Activated T-helper 17 cell treated with anti-CD3 and anti-CD28 coated beads, Interleukin-2, amount 50 U/mL, for 72 hours (primary cell): ENCODE results near the gene CLC. TPM values are rescaled to one million over a fixed set of nuclear protein-coding genes. Genes with fewer than 3 reads are reported as not detected.
"Not testable (repeated sequence)": the region's sequence is repeated elsewhere in the genome, so short reads cannot be mapped to it uniquely, and the experiment has no call there.

ENCODE experiments used
- ATAC-seq: fragments of 150-1000 bp; cut with Tn5 transposase; replicated peaks from 2 replicates; pipeline ENCODE4 v1.10.0; 2021; ENCODE audit warnings: mild to moderate bottlenecking, moderate library complexity
- H3K27ac Mint-ChIP-seq: one replicate; pipeline ENCODE4 v1.8.0; 2022; ENCODE audit warnings: mixed read lengths
- H3K27me3 Mint-ChIP-seq: one replicate; pipeline ENCODE4 v1.8.0; 2022; ENCODE audit warnings: mixed read lengths
- H3K36me3 Mint-ChIP-seq: one replicate; pipeline ENCODE4 v1.8.0; 2022; ENCODE audit warnings: low read depth, mild to moderate bottlenecking, mixed read lengths
- H3K4me1 Mint-ChIP-seq: one replicate; pipeline ENCODE4 v1.8.0; 2022; ENCODE audit warnings: mixed read lengths
- H3K4me3 Mint-ChIP-seq: one replicate; pipeline ENCODE4 v1.8.0; 2022; ENCODE audit warnings: mild to moderate bottlenecking, mixed read lengths
- H3K9me3 Mint-ChIP-seq: one replicate; pipeline ENCODE4 v1.8.0; 2022; ENCODE audit warnings: mixed read lengths
- total RNA-seq, 2 donors: library from RNA; stranded (reverse); gene quantifications; one replicate each; pipeline ENCODE4 v1.2.3, GENCODE V29; 2022

CLC gene
- not detected for total RNA-seq

DNA sequence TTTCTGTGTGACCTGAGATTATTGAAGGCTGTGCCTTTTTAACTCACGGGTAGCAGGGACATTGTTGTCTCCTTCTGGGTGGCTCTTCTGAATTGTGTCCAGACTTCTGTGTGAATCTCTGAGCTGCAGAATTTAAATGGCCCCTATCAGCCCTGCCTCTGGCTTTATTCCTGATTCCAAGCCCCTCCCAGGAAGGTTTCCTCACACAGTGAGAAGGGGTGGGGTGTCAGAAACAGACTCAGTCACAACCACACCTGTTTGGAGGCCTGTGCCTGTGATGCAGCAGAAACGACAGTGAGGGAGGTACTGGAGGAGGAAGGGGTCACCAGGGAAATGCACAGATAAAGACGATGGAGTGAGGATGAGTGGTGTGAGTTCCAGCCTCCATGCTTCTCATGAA is at the start of gene CLC:
TSS of gene CLC (minus strand) at position 139 of the 400 bp plus-strand sequence. CDS start at position 62, 77 bp downstream.
- Mint-ChIP-seq H3K27ac (no peak within 1 kb of the TSS), H3K4me1 (peaks cover 6% of the 10 kb centered on the region), H3K4me3 (no peak within 1 kb of the TSS), H3K9me3 (no peaks in the 10 kb centered on the region), H3K27me3 (peaks cover 4% of the 10 kb centered on the region), H3K36me3 (no peaks in the 10 kb centered on the region)
- ATAC-seq, result no peak

DNA sequence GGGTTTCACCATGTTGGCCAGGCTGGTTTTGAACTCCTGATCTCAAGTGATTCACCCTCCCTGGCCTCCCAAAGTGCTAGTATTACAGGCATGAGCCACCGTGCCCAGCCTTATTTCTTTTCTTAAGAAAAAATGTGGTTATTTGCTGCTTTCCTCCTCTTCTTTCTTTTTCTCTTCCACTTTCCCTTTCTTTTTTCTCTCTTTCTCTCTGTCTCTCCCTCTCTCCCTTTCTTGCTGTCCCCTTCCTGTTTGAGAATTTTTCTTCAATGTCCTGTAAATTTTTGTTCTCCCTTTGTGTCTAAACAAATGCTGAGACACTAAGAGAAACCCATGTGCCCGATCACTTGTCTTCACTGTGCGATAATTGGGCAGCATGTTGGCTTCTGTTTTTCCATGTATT is 43.1 kb upstream of the CLC start:
- Mint-ChIP-seq H3K36me3 (no peaks in the 10 kb centered on the region), H3K27me3 (peaks cover 46% of the 10 kb centered on the region), H3K4me1 (no peaks in the 10 kb centered on the region), H3K4me3 (no peak overlapping the region), H3K9me3 (no peaks in the 10 kb centered on the region), H3K27ac (no peak overlapping the region)
- ATAC-seq, result no peak

DNA sequence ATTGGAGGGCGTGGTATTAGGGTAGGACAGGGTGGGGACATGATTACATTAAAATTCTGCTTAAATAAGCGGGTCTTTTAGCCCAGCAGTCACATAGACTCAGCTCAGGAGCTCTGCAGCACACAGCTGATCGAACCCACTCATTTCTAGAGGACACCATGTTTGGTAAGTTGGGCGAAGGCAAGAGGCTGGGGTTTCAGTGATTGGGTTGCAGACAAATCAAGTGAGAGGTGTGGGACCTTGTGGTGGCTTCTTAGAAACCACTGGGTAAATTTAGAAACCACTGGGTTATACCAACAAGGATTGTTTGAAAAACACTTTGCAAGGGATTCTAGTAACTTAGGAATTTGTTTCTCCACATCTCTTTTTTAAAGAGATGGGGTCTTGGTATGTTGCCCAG is 40.9 kb upstream of the CLC start, which contains the start of gene LEUTX:
TSS of gene LEUTX (plus strand) at position 92 of the 400 bp plus-strand sequence. CDS start at position 159, 67 bp downstream.
- peak; percentile 96 for ATAC-seq
- H3K9me3 Mint-ChIP-seq, result no peaks in the 10 kb centered on the region
- no peak within 1 kb of the TSS for H3K4me3 Mint-ChIP-seq
- H3K36me3 Mint-ChIP-seq, result no peaks in the 10 kb centered on the region
- no peak within 1 kb of the TSS for H3K27ac Mint-ChIP-seq
- peaks cover 36% of the 10 kb centered on the region for H3K27me3 Mint-ChIP-seq
- H3K4me1 Mint-ChIP-seq, result no peaks in the 10 kb centered on the region

DNA sequence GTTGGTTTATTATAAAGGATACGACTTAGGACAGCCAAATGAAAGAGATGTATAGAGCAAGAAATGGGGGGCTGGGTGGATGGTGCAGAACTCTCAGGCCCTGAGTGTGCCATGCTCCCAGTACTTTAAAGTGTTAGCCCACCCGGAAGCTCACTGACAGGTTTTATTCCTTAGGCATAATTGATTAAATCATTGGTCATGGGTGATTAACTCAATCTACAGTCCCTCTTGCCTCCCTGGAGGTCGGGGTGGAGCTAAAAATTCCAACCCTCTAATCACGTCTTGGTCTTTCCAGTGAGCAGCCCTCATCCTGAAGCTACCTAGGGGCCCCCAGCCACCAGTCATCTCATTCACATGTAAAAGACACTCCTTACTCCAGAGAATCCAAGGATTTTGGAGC is 31.0 kb upstream of the CLC start:
- H3K9me3 Mint-ChIP-seq, result no peaks in the 10 kb centered on the region
- H3K36me3 Mint-ChIP-seq, result no peaks in the 10 kb centered on the region
- H3K4me3 Mint-ChIP-seq, result no peak overlapping the region
- ATAC-seq, result no peak
- H3K27me3 Mint-ChIP-seq, result peaks cover 9% of the 10 kb centered on the region
- no peaks in the 10 kb centered on the region for H3K4me1 Mint-ChIP-seq
- no peak overlapping the region for H3K27ac Mint-ChIP-seq

DNA sequence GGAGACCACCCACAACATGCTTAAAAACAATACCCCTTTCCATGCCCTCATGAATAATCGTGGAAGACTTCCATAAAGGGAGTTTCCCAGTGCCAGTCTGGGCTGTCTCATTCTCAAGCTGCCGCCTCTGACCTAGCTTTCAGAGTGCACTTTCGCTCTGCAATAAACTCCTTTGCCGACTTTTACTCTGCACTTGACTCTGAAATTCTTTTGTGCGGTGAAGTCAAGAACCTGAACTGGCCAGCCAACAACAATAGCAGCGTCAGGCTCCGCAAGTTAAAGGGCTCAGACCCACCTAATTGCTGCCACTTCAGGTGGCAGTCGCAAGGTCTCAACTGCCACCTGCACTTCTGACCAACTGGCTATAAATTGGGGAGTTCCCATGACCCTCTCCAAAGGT is 30.5 kb upstream of the CLC start:
- Mint-ChIP-seq H3K9me3 (no peaks in the 10 kb centered on the region), H3K27ac (no peak overlapping the region), H3K4me3 (no peak overlapping the region), H3K27me3 (peaks cover 11% of the 10 kb centered on the region), H3K36me3 (no peaks in the 10 kb centered on the region), H3K4me1 (no peaks in the 10 kb centered on the region)
- no peak for ATAC-seq

DNA sequence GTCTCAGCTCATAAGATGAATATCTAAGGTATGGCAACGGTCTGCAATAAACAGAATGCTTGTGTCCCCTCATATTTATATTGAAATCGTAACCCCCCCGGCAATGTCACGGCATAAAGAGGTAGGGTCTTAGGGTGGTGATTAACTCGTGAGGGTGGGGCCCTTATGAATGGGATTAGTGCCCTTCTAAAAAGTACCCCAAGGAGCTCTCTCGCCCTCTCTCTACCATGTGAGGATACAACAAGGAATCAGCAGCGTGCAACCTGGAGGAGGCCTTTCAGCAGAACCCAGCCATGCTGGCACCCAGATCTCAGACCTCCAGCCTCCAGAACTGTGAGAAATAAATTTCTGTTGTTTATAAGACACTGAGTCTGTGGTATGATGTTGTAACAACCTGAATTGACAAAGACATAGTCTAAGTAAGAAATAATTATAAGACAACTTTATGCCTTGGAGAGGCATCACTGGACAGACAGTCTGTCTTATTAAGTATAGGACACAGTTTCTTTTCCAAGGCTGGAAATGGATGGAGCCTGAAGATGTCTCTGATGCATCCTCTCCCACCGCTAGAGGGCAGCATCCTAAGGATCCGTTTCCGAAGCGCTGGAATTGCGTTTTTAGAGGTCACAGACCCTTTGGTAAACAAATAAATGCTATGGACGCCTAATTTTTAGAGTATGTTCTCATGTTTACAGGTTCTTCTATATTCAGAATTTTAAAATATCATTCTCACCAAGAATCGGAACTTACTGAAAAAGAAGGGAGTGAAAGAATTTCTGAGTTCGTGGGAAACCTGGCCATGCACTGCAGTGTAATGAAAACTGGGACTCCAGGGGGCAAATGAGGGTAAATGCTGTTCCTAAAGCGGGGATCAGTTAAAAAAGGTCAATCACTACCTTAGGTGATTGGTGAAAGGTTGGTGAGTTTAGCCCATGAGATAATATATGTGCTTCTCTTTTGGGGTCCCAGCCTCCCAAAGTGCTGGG is 27.6 kb upstream of the CLC start:
- Mint-ChIP-seq H3K4me1 (no peaks in the 10 kb centered on the region), H3K27ac (no peak overlapping the region), H3K36me3 (no peaks in the 10 kb centered on the region), H3K9me3 (no peaks in the 10 kb centered on the region), H3K4me3 (no peak overlapping the region), H3K27me3 (peaks cover 8% of the 10 kb centered on the region)
- ATAC-seq, result no peak

DNA sequence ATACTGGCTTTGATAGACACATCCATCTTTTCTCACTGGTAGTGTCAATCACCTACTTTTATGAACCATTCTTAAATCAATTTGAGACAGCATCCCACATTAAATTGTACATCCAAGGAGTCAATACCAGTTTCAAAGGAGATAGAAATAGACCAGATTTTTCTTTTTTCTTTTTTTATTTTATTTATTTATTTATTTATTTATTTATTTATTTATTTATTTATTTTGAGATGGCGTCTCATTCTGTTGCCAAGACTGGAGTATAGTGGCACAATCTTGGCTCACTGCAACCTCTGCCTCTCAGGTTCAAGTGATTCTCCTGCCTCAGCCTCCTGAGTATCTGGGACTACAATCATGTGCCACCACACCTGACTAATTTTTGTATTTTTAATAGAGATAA is 24.0 kb upstream of the CLC start:
- not testable (repeated sequence) for H3K4me3 Mint-ChIP-seq, H3K27ac Mint-ChIP-seq, H3K36me3 Mint-ChIP-seq, H3K9me3 Mint-ChIP-seq, H3K4me1 Mint-ChIP-seq, ATAC-seq
- peaks cover 33% of the 10 kb centered on the region for H3K27me3 Mint-ChIP-seq

DNA sequence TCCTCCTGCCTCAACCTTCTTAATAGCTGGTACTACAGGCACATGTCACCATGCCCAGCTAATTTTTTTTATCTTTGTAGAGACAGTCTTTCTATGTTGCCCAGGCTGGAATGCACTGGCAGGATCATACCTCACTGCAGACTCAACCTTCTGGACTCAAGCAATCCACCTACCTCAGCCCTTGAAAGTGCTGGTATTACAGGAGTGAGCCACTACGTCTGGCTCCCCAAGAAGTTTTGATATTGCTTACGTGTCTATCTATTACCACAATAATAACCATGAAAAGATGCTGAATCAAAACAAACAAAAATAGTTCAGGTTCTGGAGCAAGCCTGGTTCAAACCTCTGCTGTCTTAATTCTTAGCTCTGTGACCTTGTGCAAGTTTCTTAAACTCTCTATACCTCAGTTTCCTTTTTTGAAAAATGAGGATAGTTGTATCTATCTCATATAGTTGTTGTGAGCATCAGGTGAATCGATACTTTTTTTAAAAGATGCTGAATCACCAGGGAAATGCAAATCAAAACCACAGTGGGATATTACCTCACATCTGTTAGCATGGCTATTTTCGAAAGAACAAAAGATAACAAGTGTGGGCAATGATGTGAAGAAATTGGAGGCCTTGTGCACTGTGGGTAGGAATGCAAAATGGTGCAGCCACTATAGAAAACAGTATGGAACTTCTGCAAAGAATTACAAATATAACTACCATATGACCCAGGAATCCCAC is 21.8 kb upstream of the CLC start:
- H3K4me1 Mint-ChIP-seq, result no peaks in the 10 kb centered on the region
- no peak overlapping the region for H3K27ac Mint-ChIP-seq
- no peaks in the 10 kb centered on the region for H3K9me3 Mint-ChIP-seq
- no peaks in the 10 kb centered on the region for H3K36me3 Mint-ChIP-seq
- peaks cover 36% of the 10 kb centered on the region for H3K27me3 Mint-ChIP-seq
- H3K4me3 Mint-ChIP-seq, result no peak overlapping the region
- ATAC-seq, result peak; percentile 61

DNA sequence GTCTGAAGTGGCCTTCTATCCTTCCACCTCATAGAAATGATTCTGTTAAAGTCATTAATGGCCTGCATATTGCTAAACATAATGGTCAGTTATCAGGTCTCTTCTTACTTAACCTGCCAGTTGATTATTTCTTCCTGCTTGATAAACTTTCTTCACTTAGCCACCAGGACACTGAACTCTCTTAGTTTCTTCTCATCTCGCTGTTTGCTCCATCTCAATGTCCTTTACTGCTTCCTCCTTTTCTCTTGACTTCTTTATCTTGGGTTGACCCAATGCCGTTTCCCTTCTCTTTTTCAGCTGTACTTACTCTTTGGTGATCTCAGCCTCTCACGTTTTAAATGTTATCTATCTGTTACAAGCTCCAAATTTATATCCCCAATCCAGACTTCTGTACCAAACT is 17.1 kb upstream of the CLC start:
- H3K9me3 Mint-ChIP-seq, result no peaks in the 10 kb centered on the region
- ATAC-seq, result no peak
- H3K27ac Mint-ChIP-seq, result no peak overlapping the region
- H3K4me3 Mint-ChIP-seq, result no peak overlapping the region
- no peaks in the 10 kb centered on the region for H3K36me3 Mint-ChIP-seq
- no peaks in the 10 kb centered on the region for H3K4me1 Mint-ChIP-seq
- peaks cover 33% of the 10 kb centered on the region for H3K27me3 Mint-ChIP-seq

DNA sequence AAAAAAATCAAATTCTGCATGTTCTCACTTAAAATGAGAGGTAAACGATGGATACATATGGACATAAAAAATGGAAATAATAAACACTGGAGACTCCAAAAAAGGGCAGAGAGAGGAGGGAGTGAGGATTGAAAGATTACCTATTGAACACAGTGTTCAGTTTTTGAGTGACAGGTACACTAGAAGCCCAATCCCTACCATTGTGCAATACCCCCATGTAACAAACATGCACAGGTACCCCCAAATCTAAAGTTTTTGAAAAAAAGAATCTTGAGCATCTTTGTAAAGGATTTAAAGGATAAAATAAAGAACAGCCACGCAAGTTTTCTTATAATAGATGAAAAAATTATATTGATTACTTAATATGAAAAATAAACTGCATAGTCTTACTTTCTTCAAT is 16.7 kb upstream of the CLC start:
- no peak for ATAC-seq
- H3K27me3 Mint-ChIP-seq, result peaks cover 31% of the 10 kb centered on the region
- H3K36me3 Mint-ChIP-seq, result no peaks in the 10 kb centered on the region
- no peak overlapping the region for H3K4me3 Mint-ChIP-seq
- H3K4me1 Mint-ChIP-seq, result no peaks in the 10 kb centered on the region
- H3K9me3 Mint-ChIP-seq, result no peaks in the 10 kb centered on the region
- H3K27ac Mint-ChIP-seq, result no peak overlapping the region

DNA sequence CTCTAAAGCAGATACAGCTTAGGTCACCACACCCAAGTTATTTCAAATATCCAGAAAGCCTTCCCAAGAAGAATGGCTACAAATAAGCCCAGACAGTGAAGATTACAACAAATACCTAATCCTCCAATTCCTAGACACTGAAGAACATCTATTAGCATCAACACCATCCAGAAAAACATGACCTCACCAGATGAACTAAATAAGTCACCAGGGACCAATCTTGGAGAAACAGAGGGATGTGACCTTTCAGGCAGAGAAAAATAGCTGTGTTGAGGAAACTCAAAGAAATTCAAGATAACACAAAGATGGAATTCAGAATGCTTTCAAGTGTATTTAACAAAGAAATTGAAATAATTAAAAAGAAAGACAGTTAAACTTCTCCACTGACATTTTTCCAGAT is 15.0 kb upstream of the CLC start:
- no peaks in the 10 kb centered on the region for H3K9me3 Mint-ChIP-seq
- no peak overlapping the region for H3K27ac Mint-ChIP-seq
- H3K4me1 Mint-ChIP-seq, result no peaks in the 10 kb centered on the region
- H3K27me3 Mint-ChIP-seq, result peaks cover 22% of the 10 kb centered on the region
- H3K4me3 Mint-ChIP-seq, result no peak overlapping the region
- no peaks in the 10 kb centered on the region for H3K36me3 Mint-ChIP-seq
- ATAC-seq, result no peak

DNA sequence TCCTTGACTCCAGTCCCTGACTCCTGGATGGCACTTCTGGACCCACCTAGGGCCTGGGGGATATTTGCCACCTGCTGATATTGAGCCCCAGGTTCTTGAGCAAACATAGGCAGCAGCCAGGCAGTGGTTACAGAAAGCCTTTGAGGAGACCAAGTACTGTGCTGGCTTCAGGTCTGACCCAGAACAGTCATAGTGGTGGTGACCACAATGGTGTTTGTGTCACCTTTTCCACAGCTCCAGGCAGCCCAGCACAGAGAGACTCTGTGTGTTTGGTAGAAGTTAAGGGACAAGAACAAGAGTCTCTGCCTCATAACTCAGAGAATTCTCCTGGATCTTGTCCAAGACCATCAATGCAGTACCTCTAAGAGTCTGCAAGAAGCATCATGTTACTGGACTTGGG is 14.6 kb upstream of the CLC start:
- Mint-ChIP-seq H3K4me3 (no peak overlapping the region), H3K27ac (no peak overlapping the region), H3K4me1 (no peaks in the 10 kb centered on the region), H3K36me3 (no peaks in the 10 kb centered on the region), H3K9me3 (no peaks in the 10 kb centered on the region), H3K27me3 (peaks cover 18% of the 10 kb centered on the region)
- ATAC-seq, result peak; percentile 88

DNA sequence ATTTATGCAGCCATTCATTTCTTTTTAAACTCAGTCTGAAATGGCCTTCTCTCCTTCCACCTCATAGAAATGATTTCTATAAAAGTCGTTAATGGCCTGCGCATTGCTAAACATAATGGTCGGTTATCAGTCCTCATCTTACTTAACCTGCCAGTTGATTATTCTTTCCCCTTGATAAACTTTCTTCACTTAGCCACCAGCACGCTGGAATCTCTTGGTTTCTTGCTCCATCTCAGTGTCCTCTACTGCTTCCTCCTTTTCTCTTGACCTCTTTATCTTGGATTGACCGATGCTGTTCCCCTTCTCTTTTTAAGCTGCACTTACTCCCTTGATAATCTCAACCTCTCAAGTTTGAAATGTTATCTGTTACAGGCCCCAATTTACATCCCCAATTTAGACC is 12.2 kb upstream of the CLC start:
- H3K27ac Mint-ChIP-seq, result no peak overlapping the region
- no peaks in the 10 kb centered on the region for H3K9me3 Mint-ChIP-seq
- no peak for ATAC-seq
- no peaks in the 10 kb centered on the region for H3K36me3 Mint-ChIP-seq
- peaks cover 19% of the 10 kb centered on the region for H3K27me3 Mint-ChIP-seq
- no peaks in the 10 kb centered on the region for H3K4me1 Mint-ChIP-seq
- H3K4me3 Mint-ChIP-seq, result no peak overlapping the region

DNA sequence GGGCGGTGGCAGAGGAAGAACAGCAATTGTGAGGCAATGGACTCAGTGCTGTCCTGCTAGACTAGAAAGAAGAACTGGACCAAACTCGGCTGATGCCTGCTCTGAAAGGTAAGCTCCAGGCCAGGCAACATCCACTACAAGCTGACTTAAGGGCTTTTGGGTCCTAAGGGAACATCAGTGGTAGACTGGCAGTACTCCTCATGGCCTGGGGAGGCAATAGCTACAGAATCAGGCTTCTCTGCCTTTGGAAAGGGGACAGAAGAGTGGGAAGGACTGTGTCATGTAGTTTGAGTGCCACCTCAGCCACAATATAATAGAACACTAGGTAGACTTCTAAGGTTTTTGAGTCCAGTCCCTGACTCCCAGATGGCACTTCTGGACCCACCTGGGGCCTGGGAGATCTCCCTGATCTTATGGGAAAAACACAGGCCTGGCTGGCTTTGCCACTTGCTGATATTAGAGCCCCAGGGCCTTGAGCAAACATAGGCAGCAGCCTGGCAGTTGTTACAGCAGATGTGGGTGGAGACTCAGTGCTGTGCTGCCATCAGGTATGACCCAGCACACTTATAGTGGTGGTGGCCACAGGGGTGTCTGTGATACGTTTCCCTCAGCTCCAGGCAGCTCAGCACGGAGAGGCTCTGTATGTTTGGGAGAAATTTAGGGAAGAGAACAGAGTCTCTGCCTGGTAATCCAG is 9.2 kb upstream of the CLC start:
- peaks cover 25% of the 10 kb centered on the region for H3K27me3 Mint-ChIP-seq
- H3K4me1 Mint-ChIP-seq, result no peaks in the 10 kb centered on the region
- no peaks in the 10 kb centered on the region for H3K36me3 Mint-ChIP-seq
- no peak overlapping the region for H3K4me3 Mint-ChIP-seq
- no peak overlapping the region for H3K27ac Mint-ChIP-seq
- no peaks in the 10 kb centered on the region for H3K9me3 Mint-ChIP-seq
- ATAC-seq, result no peak
